ENCODE data around the gene TENM3.

DNA sequence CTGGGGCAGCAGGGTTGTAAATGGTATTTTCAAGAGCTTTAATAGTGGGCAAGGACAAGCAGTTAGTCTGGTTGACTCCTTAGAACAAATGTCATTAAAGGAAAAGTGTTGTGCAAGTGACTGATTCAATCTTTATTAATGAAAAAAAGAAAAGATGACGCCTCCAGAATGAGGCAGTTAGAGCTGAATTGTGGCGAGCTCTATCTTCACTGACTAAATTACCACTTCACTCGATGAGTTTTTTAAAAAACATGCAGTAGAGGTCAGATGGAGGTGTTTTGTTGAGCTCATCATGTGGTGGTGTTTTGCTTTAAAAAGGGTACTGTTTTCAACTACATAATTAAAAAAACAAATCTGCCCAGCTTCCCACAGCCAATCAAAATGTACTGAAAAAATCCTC lies 28.1 kb upstream of the TENM3 start:
- TF ChIP-seq, protein P1, sequence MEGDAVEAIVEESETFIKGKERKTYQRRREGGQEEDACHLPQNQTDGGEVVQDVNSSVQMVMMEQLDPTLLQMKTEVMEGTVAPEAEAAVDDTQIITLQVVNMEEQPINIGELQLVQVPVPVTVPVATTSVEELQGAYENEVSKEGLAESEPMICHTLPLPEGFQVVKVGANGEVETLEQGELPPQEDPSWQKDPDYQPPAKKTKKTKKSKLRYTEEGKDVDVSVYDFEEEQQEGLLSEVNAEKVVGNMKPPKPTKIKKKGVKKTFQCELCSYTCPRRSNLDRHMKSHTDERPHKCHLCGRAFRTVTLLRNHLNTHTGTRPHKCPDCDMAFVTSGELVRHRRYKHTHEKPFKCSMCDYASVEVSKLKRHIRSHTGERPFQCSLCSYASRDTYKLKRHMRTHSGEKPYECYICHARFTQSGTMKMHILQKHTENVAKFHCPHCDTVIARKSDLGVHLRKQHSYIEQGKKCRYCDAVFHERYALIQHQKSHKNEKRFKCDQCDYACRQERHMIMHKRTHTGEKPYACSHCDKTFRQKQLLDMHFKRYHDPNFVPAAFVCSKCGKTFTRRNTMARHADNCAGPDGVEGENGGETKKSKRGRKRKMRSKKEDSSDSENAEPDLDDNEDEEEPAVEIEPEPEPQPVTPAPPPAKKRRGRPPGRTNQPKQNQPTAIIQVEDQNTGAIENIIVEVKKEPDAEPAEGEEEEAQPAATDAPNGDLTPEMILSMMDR (conservative IDR thresholded peaks at IDR 0.05; ENCODE audit: low read length): no peak
- TF ChIP-seq EZH2phosphoT487 (IDR thresholded peaks at IDR 0.05; ENCODE audit: borderline replicate concordance, low read depth, low read length): no peak

All from OCI-LY7 (cell line).